Measurements from ENCODE around the gene HEPHL1. TPM values are rescaled to one million over a fixed set of nuclear protein-coding genes. Genes with fewer than 3 reads are reported as not detected.
"Not testable (repeated sequence)": the region's sequence is repeated elsewhere in the genome, so short reads cannot be mapped to it uniquely, and the experiment has no call there.

Gene HEPHL1
- total RNA-seq, 3 donors from 2014 or later (not counting 1 experiment from before 2014, with no cell fraction given): not detected

DNA sequence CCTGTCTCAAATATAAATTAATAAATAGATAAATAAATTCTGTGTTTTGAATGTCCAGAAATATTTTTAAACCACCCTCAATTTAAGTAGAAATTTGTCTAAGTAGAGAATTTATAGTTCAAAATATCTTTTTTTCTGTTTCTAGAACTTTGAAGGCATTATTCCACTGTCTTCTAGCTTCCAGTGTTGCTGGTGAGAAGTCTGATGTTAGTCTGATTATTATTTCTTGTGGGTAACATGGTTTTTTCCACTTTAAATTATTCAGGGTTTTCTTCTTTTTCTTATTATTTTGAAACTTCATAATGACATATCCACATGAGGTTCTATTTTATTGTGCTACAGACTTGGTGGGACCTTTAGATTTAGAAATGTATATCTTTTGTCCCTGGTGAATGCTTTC is 46.4 kb upstream of the HEPHL1 start:
- TF ChIP-seq CTCF (IDR thresholded peaks at IDR 0.05): no peak
- DNase-seq (no peak), ATAC-seq (no peak)
- Mint-ChIP-seq H3K4me3 (no peak overlapping the region), H3K9me3 (peaks cover 0 to 5% of the 10 kb centered on the region in 2 donors), H3K27me3 (ENCODE audit: low read depth in 2 of 2) (peaks cover 0 to 9% of the 10 kb centered on the region in 2 donors), H3K27ac (no peak overlapping the region), H3K4me1 (no peaks in the 10 kb centered on the region), H3K36me3 (no peaks in the 10 kb centered on the region)
- intact Hi-C loops (cut with micrococcal nuclease): no loop called here
- H3K36me3 ChIP-seq (ENCODE audit: control insufficient read depth, insufficient read depth, low read length): no peaks in the 10 kb centered on the region
- no peak overlapping the region for H3K4me3 ChIP-seq (ENCODE audit: low read length)
- peaks cover 2% of the 10 kb centered on the region for H3K27me3 ChIP-seq (ENCODE audit: control insufficient read depth, insufficient read depth, low read length)
- no peaks in the 10 kb centered on the region for H3K4me1 ChIP-seq (ENCODE audit: control insufficient read depth, insufficient read depth, low read length)
- H3K27ac ChIP-seq (ENCODE audit: low read length): no peak overlapping the region
- no peaks in the 10 kb centered on the region for H3K9me3 ChIP-seq (ENCODE audit: control insufficient read depth, insufficient read depth, low read length)

DNA sequence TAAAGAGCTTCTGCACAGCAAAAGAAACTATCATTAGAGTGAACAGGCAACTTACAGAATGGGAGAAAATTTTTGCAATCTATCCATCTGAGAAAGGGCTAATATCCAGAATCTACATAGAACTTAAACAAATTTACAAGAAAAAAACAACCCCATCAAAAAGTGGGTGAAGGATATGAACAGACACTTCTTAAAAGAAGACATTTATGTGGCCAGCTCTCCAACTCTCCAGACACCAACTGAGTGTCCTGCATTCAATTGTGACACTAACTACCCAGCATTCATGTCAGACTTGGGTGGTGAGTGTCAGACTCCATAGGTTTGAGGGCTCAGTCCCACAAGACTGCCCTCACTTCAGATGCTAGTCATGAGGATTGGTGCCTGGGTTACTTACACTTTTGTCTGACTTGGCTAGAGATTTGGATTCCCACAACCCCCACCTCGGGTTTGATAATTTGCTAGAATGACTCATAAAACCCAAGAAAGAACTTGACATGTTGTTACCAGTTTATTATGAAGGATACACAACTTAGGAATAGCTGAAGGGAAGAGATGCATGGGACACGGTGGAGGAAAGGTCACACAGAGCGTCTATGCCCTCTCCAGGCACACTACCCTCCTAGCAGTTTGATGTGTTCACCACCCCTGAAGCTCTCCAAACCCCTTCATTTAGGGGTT is 44.4 kb upstream of the HEPHL1 start:
- H3K4me3 ChIP-seq (ENCODE audit: low read length); H3K4me3 Mint-ChIP-seq; H3K4me1 ChIP-seq (ENCODE audit: control insufficient read depth, insufficient read depth, low read length); H3K4me1 Mint-ChIP-seq; H3K27ac ChIP-seq (ENCODE audit: low read length); H3K27me3 ChIP-seq (ENCODE audit: control insufficient read depth, insufficient read depth, low read length); H3K9me3 Mint-ChIP-seq; H3K27ac Mint-ChIP-seq; H3K9me3 ChIP-seq (ENCODE audit: control insufficient read depth, insufficient read depth, low read length); ATAC-seq; H3K27me3 Mint-ChIP-seq (ENCODE audit: low read depth in 2 of 2); intact Hi-C loops (cut with micrococcal nuclease); H3K36me3 ChIP-seq (ENCODE audit: control insufficient read depth, insufficient read depth, low read length); H3K36me3 Mint-ChIP-seq; DNase-seq: not testable (repeated sequence)
- WGBS (ENCODE audit: insufficient coverage): 50% methylated on average over 1 of the region's 3 CpGs

DNA sequence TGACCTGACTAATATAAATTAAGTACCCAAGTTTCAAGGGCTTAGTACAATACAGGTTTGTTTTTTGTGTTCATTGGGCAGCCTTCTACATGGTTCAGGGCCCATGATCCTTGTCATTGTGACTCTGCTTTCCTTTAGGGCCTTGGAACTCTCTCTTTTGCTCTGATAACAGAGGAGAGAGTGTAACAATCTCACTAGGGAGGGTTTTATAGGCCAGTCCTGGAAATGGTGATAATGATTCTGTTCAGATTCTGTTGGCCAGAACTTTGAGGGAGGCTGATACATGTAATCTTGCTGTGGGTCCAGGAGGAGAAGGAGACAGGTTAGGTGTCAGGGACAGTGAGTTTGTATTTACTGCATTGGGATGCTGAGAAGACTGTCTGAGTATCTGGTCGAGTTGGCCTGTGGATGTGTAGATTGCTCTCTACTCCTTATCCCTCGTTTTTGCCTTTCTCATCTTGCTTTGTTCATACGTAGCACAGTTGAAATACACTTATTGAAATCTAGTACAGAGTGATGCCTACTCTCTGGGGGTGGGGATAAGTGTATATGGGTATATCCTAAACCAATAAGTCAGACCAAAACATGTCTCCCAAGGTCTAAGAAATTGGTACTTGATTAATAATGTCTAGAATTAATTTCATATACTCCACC is 37.5 kb upstream of the HEPHL1 start:
- intact Hi-C loops (cut with micrococcal nuclease): no loop called here

GRCh38 chr11:93984196-93984567 is 37.0 kb upstream of the HEPHL1 start:
- peaks cover under 1% of the 10 kb centered on the region for H3K27me3 ChIP-seq (ENCODE audit: control insufficient read depth, insufficient read depth, low read length)
- H3K9me3 ChIP-seq (ENCODE audit: control insufficient read depth, insufficient read depth, low read length): no peaks in the 10 kb centered on the region
- Mint-ChIP-seq H3K9me3 (no peaks in the 10 kb centered on the region), H3K36me3 (no peaks in the 10 kb centered on the region), H3K27ac (no peak overlapping the region), H3K27me3 (ENCODE audit: low read depth in 2 of 2) (no peaks in the 10 kb centered on the region), H3K4me1 (no peaks in the 10 kb centered on the region), H3K4me3 (no peak overlapping the region)
- H3K36me3 ChIP-seq (ENCODE audit: control insufficient read depth, insufficient read depth, low read length): no peaks in the 10 kb centered on the region
- H3K4me3 ChIP-seq (ENCODE audit: low read length): no peak overlapping the region
- intact Hi-C loops (cut with micrococcal nuclease): no loop called here
- no peaks in the 10 kb centered on the region for H3K4me1 ChIP-seq (ENCODE audit: control insufficient read depth, insufficient read depth, low read length)
- TF ChIP-seq CTCF (IDR thresholded peaks at IDR 0.05): no peak
- ATAC-seq: no peak
- no peak overlapping the region for H3K27ac ChIP-seq (ENCODE audit: low read length)
- WGBS (ENCODE audit: insufficient coverage): 100% methylated on average over 1 of the region's 1 CpG
- no peak for DNase-seq

More for the DNA sequence above, 37.5 kb upstream of the HEPHL1 start:
- H3K4me1 Mint-ChIP-seq: no peaks in the 10 kb centered on the region
- no peaks in the 10 kb centered on the region for H3K36me3 ChIP-seq (ENCODE audit: control insufficient read depth, insufficient read depth, low read length)
- H3K27ac Mint-ChIP-seq: no peak overlapping the region
- no peaks in the 10 kb centered on the region for H3K36me3 Mint-ChIP-seq
- DNase-seq (no peak), ATAC-seq (no peak)
- H3K9me3 ChIP-seq (ENCODE audit: control insufficient read depth, insufficient read depth, low read length): no peaks in the 10 kb centered on the region
- H3K9me3 Mint-ChIP-seq: no peaks in the 10 kb centered on the region
- no peak for TF ChIP-seq CTCF (IDR thresholded peaks at IDR 0.05)
- no peaks in the 10 kb centered on the region for H3K4me1 ChIP-seq (ENCODE audit: control insufficient read depth, insufficient read depth, low read length)
- 60% methylated on average over 1 of the region's 3 CpGs for WGBS (ENCODE audit: insufficient coverage)
- no peaks in the 10 kb centered on the region for H3K27me3 Mint-ChIP-seq (ENCODE audit: low read depth in 2 of 2)
- no peak overlapping the region for H3K4me3 ChIP-seq (ENCODE audit: low read length)
- peaks cover 2% of the 10 kb centered on the region for H3K27me3 ChIP-seq (ENCODE audit: control insufficient read depth, insufficient read depth, low read length)
- H3K4me3 Mint-ChIP-seq: no peak overlapping the region
- H3K27ac ChIP-seq (ENCODE audit: low read length): no peak overlapping the region
